Kidney (tissue), 14 donors: ENCODE measurements around the gene POLR1H. TPM values are rescaled to one million over a fixed set of nuclear protein-coding genes. Genes with fewer than 3 reads are reported as not detected.

Source experiments
- DNase-seq, 5 donors: peaks; one replicate each; pipeline ENCODE4 v3.0.0-alpha.2; 2013 to 2020
- FAIRE-seq: peaks from 2 replicates; lab custom pipeline; 2012; peaks lifted over from hg19 to GRCh38; lab: Jason Lieb, UNC
- H3K27ac ChIP-seq, 2 donors: one replicate each; pipeline ENCODE4 v1.7.0; 2013; ENCODE audit warnings: low read depth in 2 of 2, low read length in 2 of 2, inconsistent platforms in 1 of 2
- H3K27me3 ChIP-seq: one replicate; pipeline ENCODE4 v1.7.1; 2013; ENCODE audit warnings: low read length, inconsistent platforms; ENCODE audit not compliant: control insufficient read depth, insufficient read depth
- H3K36me3 ChIP-seq, 3 donors: one replicate each; pipeline versions ENCODE4 v1.7.0 to v1.7.1; 2013; ENCODE audit warnings: low read length in 3 of 3, control low read depth in 1 of 3, inconsistent platforms in 1 of 3; ENCODE audit not compliant: insufficient read depth in 3 of 3, control insufficient read depth in 2 of 3
- H3K4me1 ChIP-seq, 3 donors: one replicate each; pipeline versions ENCODE4 v1.7.0 to v1.7.1; 2013; ENCODE audit warnings: low read length in 3 of 3, inconsistent platforms in 1 of 3, low read depth in 1 of 3; ENCODE audit not compliant: control insufficient read depth in 2 of 3, insufficient read depth in 2 of 3
- H3K4me3 ChIP-seq, 3 donors: one replicate each; pipeline versions ENCODE4 v1.7.0 to v1.8.1; 2013; ENCODE audit warnings: low read length in 3 of 3, control low read depth in 1 of 3, inconsistent platforms in 1 of 3
- H3K9ac ChIP-seq, 3 donors: one replicate each; pipeline versions ENCODE4 v1.7.0 to v1.7.1; 2013; ENCODE audit warnings: low read length in 3 of 3, control low read depth in 1 of 3, inconsistent platforms in 1 of 3
- H3K9me3 ChIP-seq, 3 donors: one replicate each; pipeline versions ENCODE4 v1.7.0 to v1.7.1; 2013; ENCODE audit warnings: low read length in 3 of 3, control low read depth in 1 of 3, inconsistent platforms in 1 of 3; ENCODE audit not compliant: control insufficient read depth in 2 of 3, insufficient read depth in 1 of 3
- CTCF ChIP-seq: IDR thresholded peaks from 3 replicates; pipeline ENCODE4 v1.5.1; 2012; ENCODE audit warnings: mild to moderate bottlenecking, moderate library complexity, borderline replicate concordance; ENCODE audit not compliant: insufficient read depth; ENCODE audit errors: extremely low read depth
- intact Hi-C: fragments of 100-400 bp; cut with DNase I; formaldehyde crosslinking; loops from one replicate; pipeline ENCODE4 v1.11.1; 2022
- polyA plus RNA-seq: library from polyadenylated mRNA; stranded (reverse); fragments of 350-450 nt; fragmentation: Illumina TruSeq; extraction: RNeasy Lipid Tissue Mini Kit (QIAGEN cat#74804); gene quantifications from one replicate; pipeline ENCODE4 v1.2.3, GENCODE V29; 2014; ENCODE audit warnings: low read depth, low replicate concordance; ENCODE audit not compliant: insufficient read depth
- total RNA-seq: library from RNA; stranded (reverse); fragmentation: NEBNext Ultra II Directional; extraction: Animal tissue kit (Norgen Biotek cat#: 25700); gene quantifications from one replicate; pipeline ENCODE4 v1.2.1, GENCODE V29; 2021
- donor health status: control.
- donor health status: control.
- donor health status: control.
- donor health status: control.
- donor health status: control.
- donor health status: DM: yes; HTN: yes; CAD: no.
- donor health status: Normal renal cell carcinoma (clear cell type).

The POLR1H gene
- total and polyA plus RNA-seq, 2 donors from 2014 or later = 23.3 to 52.8 TPM

GRCh38 chr6:30097902-30098768 lies 37.1 kb downstream of the POLR1H start:
- Histone ChIP-seq H3K4me1 (peaks cover 0 to 20% (median 13%) of the 10 kb centered on the region in 3 donors), H3K27me3 (peaks cover 48% of the 10 kb centered on the region), H3K27ac (no peak overlapping the region), H3K9me3 (no peaks in the 10 kb centered on the region), H3K9ac (no peak overlapping the region), H3K36me3 (no peaks in the 10 kb centered on the region), H3K4me3 (no peak overlapping the region)
- intact Hi-C loops = no loop called here
- DNase-seq = no peak
- TF ChIP-seq CTCF = no peak
- no peak for FAIRE-seq

DNA sequence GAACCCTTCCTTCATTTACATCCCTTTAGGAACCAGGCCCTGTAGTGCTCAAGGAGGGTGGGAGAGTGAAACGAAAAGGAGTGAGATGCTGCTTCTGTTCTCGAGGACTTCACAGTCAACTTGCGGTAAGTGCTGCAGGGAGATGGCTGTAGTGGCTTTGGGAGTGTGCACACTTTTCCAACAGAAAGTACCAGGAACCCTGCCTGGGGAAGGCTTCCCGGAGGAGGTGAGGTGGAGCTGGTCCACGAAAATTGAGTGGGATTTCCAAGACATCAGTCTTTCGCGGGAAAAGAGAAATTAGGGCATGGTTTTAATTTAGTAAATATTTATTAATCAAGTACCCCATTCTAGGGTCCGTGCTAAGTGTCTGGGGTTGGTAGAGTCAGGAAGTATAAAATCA lies 39.1 kb downstream of the POLR1H start:
- no peak for FAIRE-seq

GRCh38 chr6:30100585-30101443 lies 39.7 kb downstream of the POLR1H start:
- DNase-seq = peak; percentile 25 to 84 (median 47)

More for the DNA sequence above, 39.1 kb downstream of the POLR1H start:
- no peaks in the 10 kb centered on the region for H3K9me3 ChIP-seq
- H3K4me3 ChIP-seq = peak overlapping the region in 1 of 3 donors; percentile 63
- peaks cover 0 to 23% (median 13%) of the 10 kb centered on the region in 3 donors for H3K4me1 ChIP-seq
- H3K27me3 ChIP-seq = peaks cover 57% of the 10 kb centered on the region
- TF ChIP-seq CTCF = no peak
- H3K27ac ChIP-seq = no peak overlapping the region
- no peak for DNase-seq
- H3K36me3 ChIP-seq = no peaks in the 10 kb centered on the region
- intact Hi-C loops = no loop called here
- H3K9ac ChIP-seq = no peak overlapping the region

More at GRCh38 chr6:30100585-30101443, 39.7 kb downstream of the POLR1H start:
- no peak for FAIRE-seq
- TF ChIP-seq CTCF = no peak
- H3K36me3 ChIP-seq = no peaks in the 10 kb centered on the region
- H3K27me3 ChIP-seq = peaks cover 54% of the 10 kb centered on the region
- intact Hi-C loops = no loop called here
- no peaks in the 10 kb centered on the region for H3K9me3 ChIP-seq
- H3K4me3 ChIP-seq = peak overlapping the region in 2 of 3 donors; percentile 57 to 63
- H3K4me1 ChIP-seq = peaks cover 0 to 23% (median 13%) of the 10 kb centered on the region in 3 donors
- H3K27ac ChIP-seq = no peak overlapping the region
- no peak overlapping the region for H3K9ac ChIP-seq
